GM12878 (cell line): ENCODE results near the gene IFITM5. TPM values are rescaled to one million over a fixed set of nuclear protein-coding genes. Genes with fewer than 3 reads are reported as not detected.

Experiments used
- ATAC-seq: fragments of 200-7000 bp; cut with Tn5 transposase; 3 replicates; pipeline ENCODE4 v1.9.1; 2020; ENCODE audit warnings: mild to moderate bottlenecking, moderate library complexity
- BruUV-seq: library from RNA; stranded (reverse); fragments of 400-500 nt; replicated peaks from 2 replicates; lab custom pipeline; 2021; lab: Mats Ljungman, UMichigan
- CTCF ChIA-PET: fragments of 300-600 bp; sonication (Branson Sonifier 250); formaldehyde crosslinking; extraction: SDS; loops from one replicate; lab custom pipeline; 2021; ENCODE audit warnings: inconsistent platforms; lab: Yijun Ruan, JAX
- POLR2A ChIA-PET: fragments of 350-600 bp; formaldehyde crosslinking; extraction: SDS; loops from one replicate; lab custom pipeline; 2021; ENCODE audit warnings: inconsistent platforms; lab: Charles Lee
- RAD21 ChIA-PET: fragments of 300-600 bp; sonication (Branson Sonifier 250); formaldehyde crosslinking; loops from one replicate; lab custom pipeline; 2023; ENCODE audit warnings: antibody characterized with exemption; ENCODE audit not compliant: unreplicated experiment; lab: Charles Lee
- SMC1A ChIA-PET: fragments of 300-600 bp; sonication (Branson Sonifier 250); formaldehyde crosslinking; loops from one replicate; lab custom pipeline; 2023; ENCODE audit not compliant: unreplicated experiment, uncharacterized antibody; lab: Charles Lee
- DNase-seq: peaks from one replicate; pipeline ENCODE4 v3.0.0-alpha.2; 2011; ENCODE audit warnings: low read depth, low spot score
- FAIRE-seq: peaks from 3 replicates; lab custom pipeline; 2011; peaks lifted over from hg19 to GRCh38; lab: Jason Lieb, UNC
- H2AFZ ChIP-seq: 2 replicates; pipeline ENCODE4 v1.6.0; 2011; ENCODE audit warnings: low read depth, low read length, control low read depth; ENCODE audit not compliant: control insufficient read depth
- H3K27ac ChIP-seq: 2 replicates; pipeline ENCODE4 v1.5.1; 2011; ENCODE audit warnings: control low read depth; ENCODE audit not compliant: control insufficient read depth, insufficient read depth
- H3K27me3 ChIP-seq, 2 experiments: replicated peaks in 1 of 2; 2 replicates each; pipeline versions ENCODE4 v1.6.0 to v1.6.1; 2011; ENCODE audit warnings: low read length in 1 of 2; ENCODE audit not compliant: control insufficient read depth in 2 of 2, insufficient read depth in 2 of 2
- H3K36me3 ChIP-seq, 2 experiments: 2 replicates each; pipeline ENCODE4 v1.5.1; 2011; ENCODE audit warnings: low read length in 1 of 2; ENCODE audit not compliant: control insufficient read depth in 2 of 2, insufficient read depth in 2 of 2
- H3K4me1 ChIP-seq: 2 replicates; pipeline ENCODE4 v1.6.1; 2011; ENCODE audit warnings: mild to moderate bottlenecking, low read length, moderate library complexity, mixed read lengths; ENCODE audit not compliant: control insufficient read depth, insufficient read depth
- H3K4me2 ChIP-seq: 2 replicates; pipeline ENCODE4 v1.6.0; 2011; ENCODE audit warnings: control low read depth; ENCODE audit not compliant: control insufficient read depth, insufficient read depth
- H3K4me3 ChIP-seq: fragments of 200-600 bp; sonication (generic); 2 replicates; pipeline ENCODE4 v1.5.1; 2016
- H3K79me2 ChIP-seq: 2 replicates; pipeline ENCODE4 v1.6.0; 2011; ENCODE audit warnings: low read length; ENCODE audit not compliant: control insufficient read depth, insufficient read depth
- H3K9ac ChIP-seq: 2 replicates; pipeline ENCODE4 v1.8.0; 2011; ENCODE audit warnings: low read length, control low read depth, mixed read lengths; ENCODE audit not compliant: control insufficient read depth, insufficient read depth
- H3K9me3 ChIP-seq: replicated peaks from 3 replicates; pipeline ENCODE4 v1.5.1; 2011; ENCODE audit warnings: mild to moderate bottlenecking, low read length; ENCODE audit not compliant: control insufficient read depth, insufficient read depth
- H4K20me1 ChIP-seq: 2 replicates; pipeline ENCODE4 v1.6.0; 2011; ENCODE audit not compliant: control insufficient read depth, insufficient read depth
- CBFB ChIP-seq: IDR thresholded peaks from 2 replicates; pipeline ENCODE4 v1.6.1; 2016; ENCODE audit warnings: antibody characterized with exemption, low read depth
- DPF2 ChIP-seq: fragments of 450-650 bp; IDR thresholded peaks from 2 replicates; pipeline ENCODE4 v1.6.1; 2017; ENCODE audit warnings: mild to moderate bottlenecking
- E2F4 ChIP-seq: IDR thresholded peaks from 2 replicates; pipeline ENCODE4 v1.6.1; 2012; ENCODE audit warnings: low read depth, low read length, improper control_type of control experiment
- EGR1 ChIP-seq, 2 experiments: IDR thresholded peaks; 1 replicate in 1 of 2; 2 replicates in 1 of 2; pipeline ENCODE4 v1.6.1; 2011 to 2012; ENCODE audit warnings: low read depth in 2 of 2, low read length in 2 of 2, borderline replicate concordance in 1 of 2, mild to moderate bottlenecking in 1 of 2, moderate library complexity in 1 of 2
- ETV6 ChIP-seq, 2 experiments: fragments of 450-650 bp in 1 of 2; IDR thresholded peaks in 1 of 2; conservative IDR thresholded peaks in 1 of 2; 2 replicates each; pipeline ENCODE4 v1.6.1; 2014; ENCODE audit warnings: antibody characterized with exemption in 1 of 2, borderline replicate concordance in 1 of 2, low read depth in 1 of 2, mild to moderate bottlenecking in 1 of 2, moderate library complexity in 1 of 2
- HDGF ChIP-seq: fragments of 450-650 bp; IDR thresholded peaks from 2 replicates; pipeline ENCODE4 v1.6.1; 2016; ENCODE audit warnings: antibody characterized with exemption
- KLF5 ChIP-seq: fragments of 450-650 bp; IDR thresholded peaks from 2 replicates; pipeline ENCODE4 v1.6.1; 2014; ENCODE audit warnings: mild to moderate bottlenecking; ENCODE audit not compliant: partially characterized antibody
- MYB ChIP-seq: fragments of 150-350 bp; IDR thresholded peaks from 2 replicates; pipeline ENCODE4 v1.6.1; 2014; ENCODE audit warnings: mild to moderate bottlenecking, low read depth, low read length, borderline replicate concordance
- NFIC ChIP-seq: IDR thresholded peaks from 2 replicates; pipeline ENCODE4 v1.6.1; 2012; ENCODE audit warnings: low read depth, mild to moderate bottlenecking, inconsistent platforms, low read length, moderate library complexity
- PBX3 ChIP-seq: IDR thresholded peaks from 2 replicates; pipeline ENCODE4 v1.6.1; 2011; ENCODE audit warnings: mild to moderate bottlenecking, low read depth, low read length, moderate library complexity; ENCODE audit not compliant: insufficient replicate concordance
- SREBF1 ChIP-seq: IDR thresholded peaks from 2 replicates; pipeline ENCODE4 v1.6.1; 2012; ENCODE audit warnings: mild to moderate bottlenecking, low read length
- YBX1 ChIP-seq: fragments of 450-650 bp; IDR thresholded peaks from 2 replicates; pipeline ENCODE4 v1.6.1; 2016; ENCODE audit warnings: antibody characterized with exemption
- ZNF24 ChIP-seq: fragments of 450-650 bp; IDR thresholded peaks from 2 replicates; pipeline ENCODE4 v1.6.1; 2017; ENCODE audit warnings: antibody characterized with exemption, mild to moderate bottlenecking
- WGBS: methylation state at CpG from one replicate; pipeline ENCODE4 v1.1.6; 2016; ENCODE audit warnings: low lambda C conversion rate; ENCODE audit not compliant: insufficient replicate concordance, insufficient coverage; ENCODE audit errors: missing lambda C conversion rate; 5-methylcytosine and 5-hydroxymethylcytosine counted together
- in situ Hi-C: fragments of 300-500 bp; cut with MboI; formaldehyde crosslinking; loops from 9 replicates; pipeline ENCODE4 v1.14.3; 2018; ENCODE audit warnings: mixed read lengths
- intact Hi-C: fragments of 100-400 bp; cut with micrococcal nuclease; formaldehyde crosslinking; loops from one replicate; pipeline ENCODE4 v1.14.2; 2022; ENCODE audit not compliant: unreplicated experiment
- polyA plus RNA-seq, 11 experiments: library from polyadenylated mRNA; depleted of rRNA in 4 of 11; unstranded in 6 of 11; stranded (reverse) in 5 of 11; fragments of >200 nt; fragmentation: Nextera tagmentation in 4 of 11; fragmentation: Illumina TruSeq in 1 of 11; extraction: Ambion mirVana in 4 of 11; extraction: Trizol in 1 of 11; gene quantifications; 1 replicate in 1 of 11; 2 replicates in 10 of 11; pipeline versions ENCODE4 v1.2.1 to v1.2.3, GENCODE V29; 2011 to 2016; ENCODE audit warnings: inconsistent platforms in 2 of 11, missing spikeins in 2 of 11, low read depth in 1 of 11
- total RNA-seq, 4 experiments: library from RNA; depleted of rRNA in 3 of 4; stranded (reverse); fragments of >200 nt in 3 of 4; fragmentation: Illumina TruSeq in 1 of 4; extraction: Trizol in 1 of 4; gene quantifications; 2 replicates each; pipeline versions ENCODE4 v1.2.1 to v1.2.3, GENCODE V29; 2013 to 2021
- TF ChIP-seq, protein P1 (sequence below): fragments of 450-650 bp; IDR thresholded peaks from 2 replicates; pipeline ENCODE4 v1.6.1; 2016; ENCODE audit warnings: mild to moderate bottlenecking

Gene IFITM5
- total and polyA plus RNA-seq, 10 of the 15 experiments (the other 5 are each of a cell fraction or from before 2014, with no cell fraction given), result not detected

GRCh38 chr11:266676-267439 is 32.5 kb downstream of the IFITM5 start:
- no peak for DNase-seq
- ChIA-PET RAD21 (interaction anchor here (1.5 to 2.2 kb wide), 4 partner anchors 59 to 88 kb away, joined by 4 to 36 read pairs (median 7); partner anchors contain the start of genes BET1L and RIC8A), SMC1A (interaction anchor here (0.9 to 2.7 kb wide), 9 partner anchors 10 to 89 kb away, joined by 3 to 8 read pairs (median 4); partner anchors contain the start of genes BET1L and RIC8A), CTCF (interaction anchor here (0.9 to 4.2 kb wide), 6 partner anchors 9 to 183 kb away, joined by 3 to 37 read pairs (median 4); partner anchors contain the start of gene IFITM2), POLR2A (interaction anchor here (1.1 to 2.5 kb wide), 7 partner anchors 9 to 88 kb away, joined by 3 to 35 read pairs (median 11); partner anchors contain the start of genes BET1L, PGGHG and RIC8A)
- ATAC-seq, result no peak
- Histone ChIP-seq H3K4me1 (peaks cover 14% of the 10 kb centered on the region), H3K27ac (no peak overlapping the region), H3K9ac (no peak overlapping the region), H3K27me3 (no peaks in the 10 kb centered on the region), H4K20me1 (no peaks in the 10 kb centered on the region), H3K79me2 (peaks cover 7% of the 10 kb centered on the region), H3K9me3 (no peaks in the 10 kb centered on the region; the same call in 2 of the 3 replicates), H3K36me3 (no peaks in the 10 kb centered on the region), H3K4me3 (no peak overlapping the region), H3K4me2 (no peak overlapping the region), H2AFZ (peak overlapping the region; percentile 29)
- intact Hi-C loops (loop anchor here (10.0 kb wide), 1 partner anchor 88 kb away; no protein-coding TSS in a partner anchor), in situ Hi-C loops (no loop called here)
- TF ChIP-seq PBX3 (no peak), SREBF1 (no peak), NFIC (no peak), DPF2 (no peak), KLF5 (no peak), MYB (no peak), ETV6 (conservative IDR thresholded peaks at IDR 0.05 in 1 of 2, IDR thresholded peaks at IDR 0.05 in 1 of 2; ENCODE audit: borderline replicate concordance in 1 of 2, low read depth in 1 of 2) (no peak), E2F4 (no peak), YBX1 (no peak), EGR1 (IDR thresholded peaks at IDR 0.05; ENCODE audit: borderline replicate concordance in 1 of 2, low read depth in 2 of 2, low read length in 2 of 2) (no peak), CBFB (no peak), HDGF (no peak), ZNF24 (no peak)
- TF ChIP-seq, protein P1, sequence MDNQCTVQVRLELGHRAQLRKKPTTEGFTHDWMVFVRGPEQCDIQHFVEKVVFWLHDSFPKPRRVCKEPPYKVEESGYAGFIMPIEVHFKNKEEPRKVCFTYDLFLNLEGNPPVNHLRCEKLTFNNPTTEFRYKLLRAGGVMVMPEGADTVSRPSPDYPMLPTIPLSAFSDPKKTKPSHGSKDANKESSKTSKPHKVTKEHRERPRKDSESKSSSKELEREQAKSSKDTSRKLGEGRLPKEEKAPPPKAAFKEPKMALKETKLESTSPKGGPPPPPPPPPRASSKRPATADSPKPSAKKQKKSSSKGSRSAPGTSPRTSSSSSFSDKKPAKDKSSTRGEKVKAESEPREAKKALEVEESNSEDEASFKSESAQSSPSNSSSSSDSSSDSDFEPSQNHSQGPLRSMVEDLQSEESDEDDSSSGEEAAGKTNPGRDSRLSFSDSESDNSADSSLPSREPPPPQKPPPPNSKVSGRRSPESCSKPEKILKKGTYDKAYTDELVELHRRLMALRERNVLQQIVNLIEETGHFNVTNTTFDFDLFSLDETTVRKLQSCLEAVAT, result no peak
- 60% methylated on average over 4 of the region's 13 CpGs for WGBS
- no TSS peak for BruUV-seq
- no peak for FAIRE-seq
